Stimulated activated CD8-positive, alpha-beta memory T cell treated with anti-CD3 and anti-CD28 coated beads, Interleukin-4, amount 100 ng/mL, for 1 hour (primary cell): Measurements from ENCODE around the gene SPIB.
A peak's percentile ranks its signal among the peaks of the same experiment; 100 is the strongest.
"Not testable (repeated sequence)": the region's sequence is repeated elsewhere in the genome, so short reads cannot be mapped to it uniquely, and the experiment has no call there.

Source experiments
- DNase-seq, 2 donors: peaks; one replicate each; pipeline ENCODE4 v3.0.0-alpha.2; 2020; ENCODE audit warnings: low read depth in 2 of 2, low spot score in 1 of 2

Gene SPIB

GRCh38 chr19:50390952-50391351 lies 27.8 kb upstream of the SPIB start:
- DNase-seq = not testable (repeated sequence)

- no peak for DNase-seq
These were observed 26.0 kb upstream of the SPIB start for GRCh38 chr19:50392759-50393158.

DNA sequence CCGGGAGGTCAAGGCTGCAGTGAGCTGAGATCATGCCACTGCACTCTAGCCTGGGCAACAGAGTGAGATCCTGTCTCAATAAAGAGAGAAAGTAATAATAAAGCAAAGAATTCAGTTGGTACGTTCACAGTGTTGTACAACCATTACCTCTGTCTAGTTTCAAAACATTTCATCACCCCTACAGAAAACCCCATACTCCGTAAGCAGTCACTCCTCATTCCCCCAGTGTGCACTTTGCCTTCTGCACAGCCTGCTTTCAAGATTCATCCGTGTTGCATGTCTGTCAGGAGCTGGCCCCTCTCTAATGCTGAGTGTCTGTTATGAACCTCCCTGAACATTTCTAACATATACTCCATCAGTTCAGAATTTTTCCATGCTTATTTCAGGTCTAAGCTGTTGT lies 25.1 kb upstream of the SPIB start:
- DNase-seq = no peak

GRCh38 chr19:50394017-50394416 lies 24.7 kb upstream of the SPIB start:
- no peak for DNase-seq

- DNase-seq = no peak
These were observed 19.9 kb upstream of the SPIB start for GRCh38 chr19:50398675-50399367.

GRCh38 chr19:50399368-50399745 lies 19.4 kb upstream of the SPIB start:
- no peak for DNase-seq

DNA sequence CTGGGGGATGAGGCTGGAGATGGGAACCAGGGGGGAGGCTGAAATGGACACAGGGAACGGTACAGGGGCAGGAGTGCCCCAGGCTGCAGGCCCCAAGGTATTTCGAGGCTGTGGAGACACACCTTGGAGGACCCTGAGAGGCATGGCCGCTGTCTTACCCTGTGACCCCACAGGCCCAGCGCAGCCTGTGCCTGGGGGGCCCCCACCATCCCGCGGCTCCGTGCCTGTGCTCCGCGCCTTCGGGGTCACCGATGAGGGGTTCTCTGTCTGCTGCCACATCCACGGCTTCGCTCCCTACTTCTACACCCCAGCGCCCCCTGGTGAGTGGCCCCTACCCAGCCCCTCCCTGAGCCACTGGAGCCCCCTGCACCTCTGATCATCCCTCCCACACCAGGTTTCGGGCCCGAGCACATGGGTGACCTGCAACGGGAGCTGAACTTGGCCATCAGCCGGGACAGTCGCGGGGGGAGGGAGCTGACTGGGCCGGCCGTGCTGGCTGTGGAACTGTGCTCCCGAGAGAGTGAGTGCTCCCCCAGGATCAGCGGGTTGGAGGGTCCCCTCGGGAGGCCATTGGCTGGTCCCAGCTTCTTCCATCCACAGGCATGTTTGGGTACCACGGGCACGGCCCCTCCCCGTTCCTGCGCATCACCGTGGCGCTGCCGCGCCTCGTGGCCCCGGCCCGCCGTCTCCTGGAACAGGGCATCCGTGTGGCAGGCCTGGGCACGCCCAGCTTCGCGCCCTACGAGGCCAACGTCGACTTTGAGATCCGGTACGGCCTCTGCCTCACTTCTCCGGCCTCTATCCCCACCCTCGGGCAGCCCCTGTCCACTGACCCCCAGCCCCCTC lies 16.9 kb upstream of the SPIB start:
- DNase-seq = no peak

DNA sequence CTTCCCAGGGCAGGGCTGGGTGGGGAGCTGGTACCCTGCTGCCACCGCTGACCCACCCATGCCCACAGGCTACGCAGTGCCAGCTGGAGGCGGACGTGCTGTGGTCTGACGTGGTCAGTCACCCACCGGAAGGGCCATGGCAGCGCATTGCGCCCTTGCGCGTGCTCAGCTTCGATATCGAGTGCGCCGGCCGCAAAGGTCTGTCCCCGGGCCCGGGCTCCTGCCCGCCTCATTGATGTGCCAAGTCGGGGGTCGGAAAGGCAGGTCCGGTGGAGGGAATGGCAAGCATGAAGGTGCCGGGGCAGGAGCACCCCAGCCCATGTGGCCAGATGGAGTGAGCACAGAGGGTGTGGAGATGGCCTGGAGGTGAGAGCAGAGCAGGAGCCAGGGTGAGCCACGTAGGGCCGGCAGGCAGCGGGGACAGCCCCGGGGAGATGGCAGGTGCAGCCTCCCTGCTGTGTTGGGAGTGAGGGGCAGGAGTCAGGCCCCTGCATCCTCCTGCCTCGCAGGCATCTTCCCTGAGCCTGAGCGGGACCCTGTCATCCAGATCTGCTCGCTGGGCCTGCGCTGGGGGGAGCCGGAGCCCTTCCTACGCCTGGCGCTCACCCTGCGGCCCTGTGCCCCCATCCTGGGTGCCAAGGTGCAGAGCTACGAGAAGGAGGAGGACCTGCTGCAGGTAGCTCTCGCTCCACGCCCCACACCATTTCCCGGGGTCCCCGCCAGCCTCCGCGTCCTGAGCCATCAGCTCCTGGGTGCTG lies 16.0 kb upstream of the SPIB start:
- no peak for DNase-seq

GRCh38 chr19:50406156-50406820 lies 12.4 kb upstream of the SPIB start:
- DNase-seq = no peak

GRCh38 chr19:50406829-50407228 lies 11.9 kb upstream of the SPIB start:
- no peak for DNase-seq

GRCh38 chr19:50409347-50409746 lies 9.4 kb upstream of the SPIB start:
- no peak for DNase-seq

DNA sequence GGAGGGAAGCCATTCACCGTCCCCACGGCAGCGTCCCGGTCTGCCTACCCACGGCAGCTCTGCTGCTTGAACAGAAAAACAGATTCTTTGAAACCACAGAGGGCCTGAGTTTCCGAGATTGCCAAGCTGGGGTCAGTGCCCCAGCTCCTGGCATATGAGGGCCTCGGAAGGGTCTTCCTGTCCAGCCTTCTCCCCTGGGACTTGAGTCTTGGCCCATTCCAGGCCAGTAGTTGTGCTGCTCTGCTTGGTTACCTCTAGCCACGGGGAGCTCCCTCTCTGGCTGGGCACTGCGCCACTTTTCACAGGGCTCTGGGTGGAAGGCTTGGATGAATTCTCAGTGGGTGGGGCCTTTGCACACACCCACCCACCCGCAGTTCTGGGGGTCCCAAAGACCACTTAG lies 8.6 kb upstream of the SPIB start:
- DNase-seq = no peak

DNA sequence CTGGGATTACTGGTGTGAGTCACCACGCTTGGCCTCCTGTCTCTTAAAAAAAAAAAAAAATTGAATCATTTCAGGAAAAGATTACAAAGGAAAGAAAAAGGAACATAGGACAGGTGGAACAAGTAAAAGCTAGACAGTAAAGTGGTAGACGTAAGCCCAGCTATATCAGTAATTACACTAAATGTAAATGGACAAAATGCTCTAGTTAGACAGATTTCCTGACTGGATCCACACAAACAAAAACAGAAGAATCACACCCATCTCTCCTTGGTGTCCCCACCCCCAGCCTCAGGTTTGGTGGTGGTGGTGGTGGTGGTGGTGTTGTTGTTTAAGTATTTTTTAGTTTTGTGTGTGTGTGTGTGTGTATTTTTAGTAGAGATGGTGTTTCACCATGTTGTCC lies 6.3 kb upstream of the SPIB start:
- no peak for DNase-seq

- DNase-seq = no peak
These were observed 5.6 kb upstream of the SPIB start for GRCh38 chr19:50413096-50413495.

- DNase-seq = no peak
These were observed 5.2 kb upstream of the SPIB start for GRCh38 chr19:50413531-50413930.

DNA sequence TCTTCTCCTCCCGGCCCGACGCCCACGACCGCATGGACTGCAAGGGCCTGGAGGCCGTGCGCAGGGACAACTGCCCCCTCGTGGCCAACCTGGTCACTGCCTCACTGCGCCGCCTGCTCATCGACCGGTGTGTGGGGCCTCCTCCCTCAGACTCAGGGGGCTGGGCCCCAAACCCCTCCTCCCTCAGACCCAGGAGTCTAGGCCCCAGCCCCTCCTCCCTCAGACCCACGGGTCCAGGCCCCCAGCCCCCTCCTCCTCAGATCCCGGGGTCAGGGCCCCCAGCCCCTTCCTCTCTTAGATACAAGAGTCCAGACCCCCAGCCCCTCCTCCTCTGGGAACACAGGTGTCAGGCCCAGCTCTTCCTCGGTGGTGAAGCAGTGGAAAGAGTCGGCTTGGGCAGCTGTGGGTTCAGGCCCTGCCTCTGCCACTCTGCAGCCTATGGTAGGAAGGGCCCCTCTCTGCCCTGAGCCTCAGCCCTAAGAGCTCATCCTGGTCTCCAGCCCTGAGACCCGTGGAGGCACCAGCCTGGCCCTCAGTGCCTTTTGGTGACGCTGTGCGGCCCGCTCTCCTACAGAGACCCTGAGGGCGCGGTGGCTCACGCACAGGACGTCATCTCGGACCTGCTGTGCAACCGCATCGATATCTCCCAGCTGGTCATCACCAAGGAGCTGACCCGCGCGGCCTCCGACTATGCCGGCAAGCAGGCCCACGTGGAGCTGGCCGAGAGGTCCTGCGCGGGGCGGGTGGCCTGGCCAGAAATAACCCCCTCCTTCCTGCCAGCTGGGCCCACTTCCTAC lies 3.7 kb upstream of the SPIB start:
- DNase-seq = peak; percentile 50 to 59

DNA sequence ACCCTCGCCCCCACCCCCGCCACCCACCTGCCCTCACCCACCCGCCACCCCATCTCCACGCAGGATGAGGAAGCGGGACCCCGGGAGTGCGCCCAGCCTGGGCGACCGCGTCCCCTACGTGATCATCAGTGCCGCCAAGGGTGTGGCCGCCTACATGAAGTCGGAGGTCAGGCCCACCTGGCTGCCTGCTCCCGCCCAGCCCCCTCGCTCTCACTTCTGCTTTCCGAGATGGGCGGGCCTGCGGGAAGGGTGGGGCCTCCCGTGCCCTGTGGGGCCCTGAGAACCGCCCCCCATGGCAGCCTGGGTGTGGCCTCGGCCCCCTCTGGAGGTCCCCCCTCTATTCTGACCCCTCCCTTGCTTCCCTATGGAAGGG lies 3.1 kb upstream of the SPIB start:
- DNase-seq = no peak

DNA sequence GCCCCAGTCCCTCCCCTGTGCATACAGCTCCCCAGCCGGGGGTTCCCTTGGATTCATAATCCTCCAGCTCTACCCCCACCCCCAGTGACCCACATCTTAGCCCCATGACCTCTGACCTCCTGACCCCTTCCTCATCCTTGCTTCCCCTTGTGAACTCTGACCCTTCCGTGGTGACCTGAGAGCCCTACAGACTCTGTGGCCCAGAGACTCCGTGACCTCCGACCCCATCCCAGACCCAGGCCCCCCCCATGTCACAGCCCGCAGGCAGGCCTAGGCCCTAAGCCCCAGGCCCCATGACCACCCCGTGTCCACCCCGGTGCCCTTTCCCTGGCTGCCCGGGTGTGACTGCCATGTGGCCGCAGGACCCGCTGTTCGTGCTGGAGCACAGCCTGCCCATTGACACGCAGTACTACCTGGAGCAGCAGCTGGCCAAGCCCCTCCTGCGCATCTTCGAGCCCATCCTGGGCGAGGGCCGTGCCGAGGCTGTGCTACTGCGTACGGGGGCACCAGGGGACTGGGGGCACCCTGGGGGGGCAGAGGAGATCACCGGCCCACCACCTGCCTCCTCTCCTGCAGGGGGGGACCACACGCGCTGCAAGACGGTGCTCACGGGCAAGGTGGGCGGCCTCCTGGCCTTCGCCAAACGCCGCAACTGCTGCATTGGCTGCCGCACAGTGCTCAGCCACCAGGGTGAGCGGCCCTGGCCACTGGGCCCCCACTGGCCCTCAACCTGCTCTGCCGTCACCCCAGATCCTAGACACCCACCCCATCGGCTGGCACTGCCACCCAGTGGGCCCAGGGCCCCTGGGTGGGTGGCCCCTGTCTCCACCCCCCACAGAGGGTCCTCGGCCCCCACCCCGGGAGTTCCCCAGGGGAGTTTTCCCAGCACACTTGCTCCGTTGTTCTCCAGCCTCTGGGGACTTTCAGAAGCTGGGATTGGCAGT lies 2.4 kb upstream of the SPIB start:
- no peak for DNase-seq
